Spleen (tissue), 11 donors: ENCODE measurements around the gene TBC1D10B. TPM values are rescaled to one million over a fixed set of nuclear protein-coding genes. Genes with fewer than 3 reads are reported as not detected.

Experiments used
- DNase-seq: peaks from one replicate; pipeline ENCODE4 v3.0.0-alpha.2; 2020
- H3K27ac ChIP-seq, 8 donors: fragments of 200-600 bp; sonication (generic) in 7 of 8; 1 replicate in 4 of 8; 2 replicates in 4 of 8; pipeline versions ENCODE4 v1.5.0 to v1.8.0; 2016 to 2021; ENCODE audit warnings: inconsistent platforms in 4 of 8, mild to moderate bottlenecking in 4 of 8, moderate library complexity in 1 of 8
- H3K27me3 ChIP-seq, 7 donors: fragments of 200-600 bp; sonication (generic) in 6 of 7; replicated peaks in 1 of 7; 1 replicate in 4 of 7; 2 replicates in 3 of 7; pipeline versions ENCODE4 v1.5.0 to v1.8.0; 2016 to 2021; ENCODE audit warnings: inconsistent platforms in 3 of 7, mild to moderate bottlenecking in 1 of 7
- H3K36me3 ChIP-seq, 6 donors: fragments of 200-600 bp; sonication (generic) in 5 of 6; 1 replicate in 4 of 6; 2 replicates in 2 of 6; pipeline versions ENCODE4 v1.5.0 to v1.8.0; 2016 to 2021; ENCODE audit warnings: inconsistent platforms in 2 of 6
- H3K4me1 ChIP-seq, 6 donors: fragments of 200-600 bp; sonication (generic) in 5 of 6; 1 replicate in 3 of 6; 2 replicates in 3 of 6; pipeline versions ENCODE4 v1.5.0 to v1.8.0; 2016 to 2021; ENCODE audit warnings: inconsistent platforms in 3 of 6
- H3K4me3 ChIP-seq, 8 donors: fragments of 200-600 bp; sonication (generic) in 7 of 8; 1 replicate in 4 of 8; 2 replicates in 4 of 8; pipeline versions ENCODE4 v1.5.0 to v1.8.0; 2016 to 2021; ENCODE audit warnings: inconsistent platforms in 4 of 8, mild to moderate bottlenecking in 4 of 8, moderate library complexity in 2 of 8
- H3K9me3 ChIP-seq, 8 donors: fragments of 200-600 bp; sonication (generic) in 7 of 8; 1 replicate in 4 of 8; 2 replicates in 4 of 8; pipeline versions ENCODE4 v1.5.0 to v1.8.0; 2016 to 2021; ENCODE audit warnings: inconsistent platforms in 4 of 8
- CTCF ChIP-seq, 11 experiments: fragments of 200-600 bp in 7 of 11; fragments of 450-650 bp in 4 of 11; sonication (generic) in 4 of 11; IDR thresholded peaks in 8 of 11; conservative IDR thresholded peaks in 3 of 11; 1 replicate in 7 of 11; 2 replicates in 4 of 11; pipeline versions ENCODE4 v1.4.0 to v1.8.0; 2016 to 2021; ENCODE audit warnings: antibody characterized with exemption in 11 of 11, inconsistent platforms in 4 of 11, mild to moderate bottlenecking in 1 of 11
- POLR2A ChIP-seq, 3 donors: fragments of 450-650 bp; IDR thresholded peaks; one replicate each; pipeline ENCODE4 v1.5.1; 2017; ENCODE audit warnings: antibody characterized with exemption in 3 of 3, mild to moderate bottlenecking in 1 of 3
- POLR2AphosphoS5 ChIP-seq, 3 donors: sonication (generic); formaldehyde crosslinking; IDR thresholded peaks; one replicate each; pipeline ENCODE4 v1.5.1; 2017; ENCODE audit warnings: antibody characterized with exemption in 3 of 3
- WGBS, 5 donors: extraction: QIAGEN DNeasy Blood & Tissue Kit in 3 of 5; methylation state at CpG; one replicate each; pipeline versions ENCODE4 v1.1.5 to v1.1.7; 2013 to 2018; 5-methylcytosine and 5-hydroxymethylcytosine counted together
- intact Hi-C: fragments of 100-400 bp; cut with DNase I; formaldehyde crosslinking; loops from one replicate; pipeline ENCODE4 v1.15.0; 2023; ENCODE audit warnings: low total_unique reads
- polyA plus RNA-seq, 3 donors: library from polyadenylated mRNA; stranded (reverse); fragments of 200-250 nt; gene quantifications; one replicate each; pipeline ENCODE4 v1.2.1, GENCODE V29; 2013
- total RNA-seq, 7 donors: library from RNA; depleted of rRNA in 3 of 7; stranded (reverse); fragments of >200 nt in 3 of 7; fragmentation: NEBNext Ultra II Directional in 4 of 7; extraction: Animal tissue kit (Norgen Biotek cat#: 25700) in 4 of 7; gene quantifications; one replicate each; pipeline versions ENCODE4 v1.1.0 to v1.2.1, GENCODE V29; 2016 to 2021
- donor health status: healthy with polysubstance abuse.
- donor health status: DM: no; HTN: no; CAD: no; lungs with moderate emphysema.
- donor health status: DM: no; HTN: no; CAD: no.
- donor health status: Bipolar disorder and iron deficiency.
- donor health status: healthy.
- donor health status: DM: no; HTN: no; CAD: no.
- donor health status: DM: yes; HTN: yes; CAD: no.

The TBC1D10B gene
- total and polyA plus RNA-seq, 10 donors, result 17.3 to 50.4 (median 40.3) TPM

GRCh38 chr16:30381291-30382041 is 11.2 kb upstream of the TBC1D10B start:
- no peaks in the 10 kb centered on the region for H3K9me3 ChIP-seq
- WGBS, 5 donors, result 70 to 79% (median 72%) methylated on average over 10 to 13 of the region's 13 CpGs
- H3K27me3 ChIP-seq, result no peaks in the 10 kb centered on the region
- peaks cover 23 to 77% (median 52%) of the 10 kb centered on the region in 6 donors for H3K4me1 ChIP-seq
- no peak for TF ChIP-seq POLR2A (IDR thresholded peaks at IDR 0.05)
- TF ChIP-seq POLR2AphosphoS5 (IDR thresholded peaks at IDR 0.05), result no peak
- TF ChIP-seq CTCF (IDR thresholded peaks at IDR 0.05 in 8 of 11, conservative IDR thresholded peaks at IDR 0.05 in 3 of 11), result no peak
- peak overlapping the region; percentile 55 to 100 (median 78) for H3K27ac ChIP-seq
- H3K36me3 ChIP-seq, result peaks cover 0 to 11% (median 0%) of the 10 kb centered on the region in 6 donors
- no peak for DNase-seq
- intact Hi-C loops, result no loop called here
- H3K4me3 ChIP-seq, result peak overlapping the region; percentile 24 to 75 (median 45)

GRCh38 chr16:30380803-30381208 is 10.5 kb upstream of the TBC1D10B start:
- Histone ChIP-seq H3K36me3 (peaks cover 0 to 11% (median 0%) of the 10 kb centered on the region in 6 donors), H3K4me1 (peaks cover 23 to 81% (median 52%) of the 10 kb centered on the region in 6 donors), H3K27ac (peak overlapping the region in 6 of 8 donors; percentile 70 to 100 (median 84)), H3K9me3 (no peaks in the 10 kb centered on the region), H3K4me3 (peak overlapping the region in 1 of 8 donors; percentile 75), H3K27me3 (no peaks in the 10 kb centered on the region)
- TF ChIP-seq POLR2AphosphoS5 (IDR thresholded peaks at IDR 0.05) (no peak), CTCF (IDR thresholded peaks at IDR 0.05 in 8 of 11, conservative IDR thresholded peaks at IDR 0.05 in 3 of 11) (no peak), POLR2A (IDR thresholded peaks at IDR 0.05) (no peak)
- intact Hi-C loops, result no loop called here
- DNase-seq, result no peak
- WGBS, 5 donors, result 74 to 86% (median 80%) methylated on average over 5 to 6 of the region's 6 CpGs

- Histone ChIP-seq H3K9me3 (no peaks in the 10 kb centered on the region), H3K4me3 (no peak overlapping the region), H3K36me3 (peaks cover 0 to 11% (median 0%) of the 10 kb centered on the region in 6 donors), H3K4me1 (peaks cover 23 to 82% (median 52%) of the 10 kb centered on the region in 6 donors), H3K27ac (peak overlapping the region in 6 of 8 donors; percentile 70 to 100 (median 100)), H3K27me3 (no peaks in the 10 kb centered on the region)
- intact Hi-C loops, result no loop called here
- WGBS, 5 donors, result 85 to 95% (median 90%) methylated on average over 4 of the region's 4 CpGs
- TF ChIP-seq POLR2AphosphoS5 (IDR thresholded peaks at IDR 0.05), result no peak
- no peak for TF ChIP-seq CTCF (IDR thresholded peaks at IDR 0.05 in 8 of 11, conservative IDR thresholded peaks at IDR 0.05 in 3 of 11)
- no peak for TF ChIP-seq POLR2A (IDR thresholded peaks at IDR 0.05)
- DNase-seq, result no peak
Observed at GRCh38 chr16:30380072-30380802, 9.9 kb upstream of the TBC1D10B start.
